Transverse colon (tissue), 4 donors: Measurements from ENCODE around the gene TNNI2.

ENCODE experiments used
- POLR2A ChIP-seq: fragments of 450-650 bp; IDR thresholded peaks from one replicate; pipeline ENCODE4 v1.6.1; 2016; ENCODE audit warnings: antibody characterized with exemption, mild to moderate bottlenecking, moderate library complexity
- POLR2AphosphoS5 ChIP-seq, 3 donors: sonication (generic); formaldehyde crosslinking; IDR thresholded peaks; one replicate each; pipeline ENCODE4 v1.6.1; 2016; ENCODE audit warnings: antibody characterized with exemption in 3 of 3
- TF ChIP-seq, protein P1 (sequence below), 5 experiments: fragments of 200-600 bp in 3 of 5; fragments of 450-650 bp in 2 of 5; sonication (generic) in 3 of 5; IDR thresholded peaks; 1 replicate in 2 of 5; 2 replicates in 3 of 5; pipeline ENCODE4 v1.5.1; 2016 to 2017; ENCODE audit warnings: antibody characterized with exemption in 5 of 5, inconsistent platforms in 3 of 5, mild to moderate bottlenecking in 2 of 5, moderate library complexity in 1 of 5

DNA sequence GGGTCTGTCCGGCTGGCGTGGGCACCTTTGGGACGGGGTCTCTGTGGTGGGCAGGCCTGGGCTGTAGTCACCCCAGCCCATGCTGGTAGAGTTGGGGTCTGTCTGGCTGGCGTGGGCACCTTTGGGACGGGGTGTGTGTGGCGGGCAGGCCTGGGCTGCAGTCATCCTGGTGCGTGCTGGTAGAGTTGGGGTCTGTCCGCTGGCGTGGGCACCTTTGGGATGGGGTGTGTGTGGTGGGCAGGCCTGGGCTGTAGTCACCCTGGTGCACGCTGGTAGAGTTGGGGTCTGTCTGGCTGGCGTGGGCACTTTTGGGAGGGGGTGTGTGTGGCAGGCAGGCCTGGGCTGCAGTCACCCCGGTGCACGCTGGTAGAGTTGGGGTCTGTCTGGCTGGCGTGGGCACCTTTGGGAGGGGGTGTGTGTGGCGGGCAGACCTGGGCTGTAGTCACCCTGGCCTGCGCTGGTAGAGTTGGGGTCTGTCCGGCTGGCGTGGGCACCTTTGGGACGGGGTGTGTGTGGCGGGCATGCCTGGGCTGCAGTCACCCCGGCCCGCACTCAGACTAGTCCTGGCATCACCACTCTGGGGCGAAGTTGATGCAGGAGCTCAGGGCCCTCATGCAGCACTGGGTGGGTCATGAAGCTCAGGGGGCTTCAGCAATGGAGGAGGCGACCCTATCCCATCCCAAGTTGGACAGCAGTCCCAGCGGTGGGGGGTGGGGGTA, 33.6 kb downstream of the TNNI2 start:
- TF ChIP-seq POLR2A (no peak), POLR2AphosphoS5 (IDR thresholded peaks at IDR 0.05) (no peak)
- TF ChIP-seq, protein P1, sequence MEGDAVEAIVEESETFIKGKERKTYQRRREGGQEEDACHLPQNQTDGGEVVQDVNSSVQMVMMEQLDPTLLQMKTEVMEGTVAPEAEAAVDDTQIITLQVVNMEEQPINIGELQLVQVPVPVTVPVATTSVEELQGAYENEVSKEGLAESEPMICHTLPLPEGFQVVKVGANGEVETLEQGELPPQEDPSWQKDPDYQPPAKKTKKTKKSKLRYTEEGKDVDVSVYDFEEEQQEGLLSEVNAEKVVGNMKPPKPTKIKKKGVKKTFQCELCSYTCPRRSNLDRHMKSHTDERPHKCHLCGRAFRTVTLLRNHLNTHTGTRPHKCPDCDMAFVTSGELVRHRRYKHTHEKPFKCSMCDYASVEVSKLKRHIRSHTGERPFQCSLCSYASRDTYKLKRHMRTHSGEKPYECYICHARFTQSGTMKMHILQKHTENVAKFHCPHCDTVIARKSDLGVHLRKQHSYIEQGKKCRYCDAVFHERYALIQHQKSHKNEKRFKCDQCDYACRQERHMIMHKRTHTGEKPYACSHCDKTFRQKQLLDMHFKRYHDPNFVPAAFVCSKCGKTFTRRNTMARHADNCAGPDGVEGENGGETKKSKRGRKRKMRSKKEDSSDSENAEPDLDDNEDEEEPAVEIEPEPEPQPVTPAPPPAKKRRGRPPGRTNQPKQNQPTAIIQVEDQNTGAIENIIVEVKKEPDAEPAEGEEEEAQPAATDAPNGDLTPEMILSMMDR (IDR thresholded peaks at IDR 0.05) = no peak
